HEK293T (cell line): ENCODE data around the gene ATP2B2.

Experiments used
- ARNT ChIP-seq: fragments of 450-650 bp; IDR thresholded peaks from 2 replicates; pipeline ENCODE4 v1.6.1; 2017; ENCODE audit warnings: mild to moderate bottlenecking
- FOXM1 ChIP-seq: fragments of 450-650 bp; IDR thresholded peaks from 2 replicates; pipeline ENCODE4 v1.6.1; 2017; ENCODE audit warnings: mild to moderate bottlenecking, borderline replicate concordance
- NFRKB ChIP-seq: fragments of 450-650 bp; IDR thresholded peaks from 2 replicates; pipeline ENCODE4 v1.6.1; 2016; ENCODE audit warnings: mild to moderate bottlenecking, moderate library complexity
- ZNF384 ChIP-seq: fragments of 450-650 bp; IDR thresholded peaks from 2 replicates; pipeline ENCODE4 v1.6.1; 2016

DNA sequence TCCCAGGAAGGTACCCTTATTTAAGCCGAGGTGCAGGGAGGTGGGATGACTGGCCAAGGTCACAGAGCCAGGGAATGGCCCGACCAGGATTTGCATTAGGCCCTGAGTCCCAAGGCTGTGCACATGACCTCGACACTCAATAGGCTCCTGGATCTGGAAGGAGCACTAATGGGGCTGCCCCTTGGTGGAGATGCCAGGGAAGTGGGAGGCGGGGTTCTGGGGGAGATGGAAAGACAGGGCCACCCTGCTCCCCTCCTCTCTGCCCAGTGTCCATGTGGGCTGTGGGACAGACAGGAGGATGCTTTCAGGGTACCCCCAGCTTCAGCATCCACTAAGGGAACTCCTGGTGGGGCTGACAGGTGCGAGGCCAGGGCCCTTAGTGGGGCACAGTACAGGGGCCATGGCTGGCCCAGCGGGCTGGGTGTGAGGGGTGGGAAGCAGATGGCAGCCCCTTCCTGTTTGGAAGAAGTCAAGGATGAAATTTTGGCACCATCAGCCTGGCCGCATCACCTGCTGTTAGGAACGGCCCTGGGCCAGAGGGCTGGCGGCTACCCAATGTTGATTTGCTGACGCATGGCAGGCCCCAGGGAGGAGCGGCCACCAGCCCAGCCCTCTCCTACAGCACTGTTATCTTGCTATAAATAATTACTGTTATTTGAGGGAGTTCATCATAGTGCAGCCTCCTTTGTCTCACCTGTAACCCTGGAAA is 37.3 kb downstream of the ATP2B2 start:
- TF ChIP-seq NFRKB (no peak), ARNT (no peak), ZNF384 (no peak), FOXM1 (no peak)
